ENCODE data around the gene BPHL.
"Not testable (repeated sequence)": the region's sequence is repeated elsewhere in the genome, so short reads cannot be mapped to it uniquely, and the experiment has no call there.

- TF ChIP-seq, protein P1, sequence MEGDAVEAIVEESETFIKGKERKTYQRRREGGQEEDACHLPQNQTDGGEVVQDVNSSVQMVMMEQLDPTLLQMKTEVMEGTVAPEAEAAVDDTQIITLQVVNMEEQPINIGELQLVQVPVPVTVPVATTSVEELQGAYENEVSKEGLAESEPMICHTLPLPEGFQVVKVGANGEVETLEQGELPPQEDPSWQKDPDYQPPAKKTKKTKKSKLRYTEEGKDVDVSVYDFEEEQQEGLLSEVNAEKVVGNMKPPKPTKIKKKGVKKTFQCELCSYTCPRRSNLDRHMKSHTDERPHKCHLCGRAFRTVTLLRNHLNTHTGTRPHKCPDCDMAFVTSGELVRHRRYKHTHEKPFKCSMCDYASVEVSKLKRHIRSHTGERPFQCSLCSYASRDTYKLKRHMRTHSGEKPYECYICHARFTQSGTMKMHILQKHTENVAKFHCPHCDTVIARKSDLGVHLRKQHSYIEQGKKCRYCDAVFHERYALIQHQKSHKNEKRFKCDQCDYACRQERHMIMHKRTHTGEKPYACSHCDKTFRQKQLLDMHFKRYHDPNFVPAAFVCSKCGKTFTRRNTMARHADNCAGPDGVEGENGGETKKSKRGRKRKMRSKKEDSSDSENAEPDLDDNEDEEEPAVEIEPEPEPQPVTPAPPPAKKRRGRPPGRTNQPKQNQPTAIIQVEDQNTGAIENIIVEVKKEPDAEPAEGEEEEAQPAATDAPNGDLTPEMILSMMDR (IDR thresholded peaks at IDR 0.05; ENCODE audit: poor library complexity, severe bottlenecking), result not testable (repeated sequence)
- not testable (repeated sequence) for TF ChIP-seq EZH2 (IDR thresholded peaks at IDR 0.05; ENCODE audit: borderline replicate concordance, insufficient read depth, low read length, poor library complexity, severe bottlenecking); EP300 (conservative IDR thresholded peaks at IDR 0.05; ENCODE audit: poor library complexity, severe bottlenecking); POLR2AphosphoS5 (IDR thresholded peaks at IDR 0.05); TAF1 (IDR thresholded peaks at IDR 0.05; ENCODE audit: low read depth)
These were observed 52.2 kb downstream of the BPHL start for GRCh38 chr6:3170676-3171075.
